H1 (cell line): ENCODE results near the gene FOXN3.

Experiments
- CHD2 ChIP-seq: IDR thresholded peaks from 2 replicates; pipeline ENCODE4 v1.6.1; 2012; ENCODE audit warnings: low read length, improper control_type of control experiment
- CTCF ChIP-seq, 3 experiments: IDR thresholded peaks; 1 replicate in 2 of 3; 2 replicates in 1 of 3; pipeline versions ENCODE4 v1.5.1 to v1.6.1; 2011; ENCODE audit warnings: low read length in 3 of 3, mild to moderate bottlenecking in 3 of 3, inconsistent platforms in 2 of 3, low read depth in 1 of 3, moderate library complexity in 1 of 3; ENCODE audit not compliant: insufficient read depth in 1 of 3; ENCODE audit errors: control extremely low read depth in 1 of 3
- EP300 ChIP-seq, 2 experiments: IDR thresholded peaks; 1 replicate in 1 of 2; 2 replicates in 1 of 2; pipeline ENCODE4 v1.6.1; 2011 to 2012; ENCODE audit warnings: low read depth in 2 of 2, low read length in 2 of 2, mild to moderate bottlenecking in 2 of 2, borderline replicate concordance in 1 of 2, inconsistent platforms in 1 of 2, moderate library complexity in 1 of 2
- EZH2 ChIP-seq: fragments of 200-600 bp; sonication (generic); IDR thresholded peaks from 2 replicates; pipeline ENCODE4 v1.7.1; 2012; ENCODE audit warnings: low read depth, mild to moderate bottlenecking, moderate library complexity, low read length, inconsistent platforms; ENCODE audit not compliant: severe bottlenecking
- FOSL1 ChIP-seq: IDR thresholded peaks from 2 replicates; pipeline ENCODE4 v1.6.1; 2011; ENCODE audit warnings: mild to moderate bottlenecking, low read depth, low read length, moderate library complexity; ENCODE audit not compliant: insufficient read depth
- KDM5A ChIP-seq: fragments of 200-600 bp; IDR thresholded peaks from 2 replicates; pipeline ENCODE4 v1.7.1; 2012; ENCODE audit warnings: mild to moderate bottlenecking, low read length, inconsistent platforms, mixed read lengths
- MAX ChIP-seq: IDR thresholded peaks from 2 replicates; pipeline ENCODE4 v1.6.1; 2012; ENCODE audit warnings: inconsistent platforms
- SP1 ChIP-seq: IDR thresholded peaks from 2 replicates; pipeline ENCODE4 v1.6.1; 2011; ENCODE audit warnings: low read depth, low read length
- USF2 ChIP-seq: IDR thresholded peaks from 2 replicates; pipeline ENCODE4 v1.6.1; 2011; ENCODE audit warnings: low read length, improper control_type of control experiment

GRCh38 chr14:89388853-89389252 lies 28.2 kb downstream of the FOXN3 start:
- TF ChIP-seq CTCF (IDR thresholded peaks at IDR 0.05; ENCODE audit: control extremely low read depth in 1 of 3, insufficient read depth in 1 of 3, low read depth in 1 of 3, low read length in 3 of 3) (peak in 2 of 3 experiments; percentile 22 to 42; a peak in 2 of 4 replicates), EP300 (IDR thresholded peaks at IDR 0.05; ENCODE audit: borderline replicate concordance in 1 of 2, low read depth in 2 of 2, low read length in 2 of 2) (no peak), KDM5A (no peak), EZH2 (no peak), CHD2 (no peak), MAX (no peak), SP1 (no peak), USF2 (no peak), FOSL1 (no peak)
